ENCODE data around the gene SMCO4. TPM values are rescaled to one million over a fixed set of nuclear protein-coding genes. Genes with fewer than 3 reads are reported as not detected.
"Not testable (repeated sequence)": the region's sequence is repeated elsewhere in the genome, so short reads cannot be mapped to it uniquely, and the experiment has no call there.

The SMCO4 gene, protein sequence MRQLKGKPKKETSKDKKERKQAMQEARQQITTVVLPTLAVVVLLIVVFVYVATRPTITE
- total RNA-seq: 30.0 and 33.7 TPM in 2 replicates

DNA sequence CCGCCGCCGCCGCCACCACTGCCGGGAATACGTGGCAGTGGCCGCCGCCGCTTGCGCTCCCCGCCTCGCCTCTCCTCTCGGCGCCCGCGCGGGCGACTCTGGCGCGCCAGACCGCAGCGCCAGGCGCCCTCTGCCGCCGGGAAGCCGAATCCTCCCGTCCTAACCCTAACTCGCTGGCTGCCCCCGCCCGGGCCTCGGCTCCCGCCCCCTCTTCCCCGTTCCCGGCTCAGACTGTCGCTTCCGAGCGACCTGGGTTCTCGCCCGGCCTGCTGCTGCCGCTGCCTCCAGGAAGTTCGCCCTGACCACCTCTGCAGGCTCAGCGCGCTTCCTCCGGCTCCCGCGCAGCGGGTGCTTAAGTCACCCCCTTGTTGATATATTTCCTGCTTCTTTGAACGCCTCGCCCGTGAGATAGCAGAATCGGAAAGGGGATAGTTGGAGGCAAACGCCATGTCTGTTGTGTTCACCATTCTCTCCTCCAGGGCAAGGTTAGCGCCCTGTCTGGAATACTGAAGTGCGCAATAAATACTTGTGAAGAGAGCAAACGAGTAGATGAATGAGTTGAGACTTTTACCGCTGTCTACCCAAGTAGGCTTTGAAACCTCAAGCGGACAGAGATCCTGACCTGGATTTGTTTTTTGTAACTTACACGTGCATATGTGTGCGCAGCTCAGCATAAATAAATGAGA, at the start of gene SMCO4:
TSS of gene SMCO4 (minus strand) at position 100 of the 686 bp plus-strand sequence. CDS start 64,202 bp downstream, outside the sequence.
- Mint-ChIP-seq H3K4me3 (peak within 1 kb of the TSS; percentile 92), H3K27ac (peak within 1 kb of the TSS; percentile 87), H3K4me1 (peaks cover 30% of the 10 kb centered on the region), H3K9me3 (no peaks in the 10 kb centered on the region), H3K36me3 (ENCODE audit: low read depth) (no peaks in the 10 kb centered on the region), H3K27me3 (peaks cover 3% of the 10 kb centered on the region)
- intact Hi-C loops (cut with micrococcal nuclease): loop anchor here (1.0 to 5.0 kb wide), 4 partner anchors 41 to 347 kb away; partner anchors contain the start of gene SLC36A4
- peak; percentile 92 for DNase-seq

DNA sequence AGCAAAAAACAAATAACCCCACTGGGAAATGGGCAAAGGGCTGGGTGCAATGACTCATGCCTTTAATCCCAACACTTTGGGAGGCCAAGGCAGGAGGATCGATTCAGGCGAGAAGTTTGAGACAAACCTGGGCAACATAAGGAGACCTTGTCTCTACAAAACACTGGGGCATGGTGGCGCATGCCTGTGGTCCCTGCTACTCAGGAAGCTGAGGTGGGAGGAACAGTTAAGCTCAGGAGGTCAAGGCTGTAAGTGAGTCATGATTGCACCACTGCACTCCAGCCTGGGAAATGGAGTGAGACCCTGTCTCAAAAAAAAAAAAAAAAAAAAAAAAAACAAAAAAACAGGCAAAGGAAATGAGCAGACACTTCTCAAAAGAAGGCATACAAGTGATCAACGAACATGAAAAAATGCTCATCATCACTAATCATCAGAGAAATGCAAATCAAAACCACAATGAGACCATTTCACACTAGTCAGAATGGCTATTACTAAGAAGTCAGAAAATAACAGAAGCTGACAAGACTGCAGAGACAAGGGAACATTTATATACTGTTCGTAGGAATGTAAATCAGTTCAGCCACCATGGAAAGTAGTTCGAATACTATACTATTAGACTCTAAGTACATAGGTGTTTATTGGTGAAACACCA, 48.2 kb upstream of the SMCO4 start:
- Mint-ChIP-seq H3K27me3 (peaks cover 5% of the 10 kb centered on the region), H3K27ac (no peak overlapping the region), H3K4me3 (no peak overlapping the region), H3K9me3 (no peaks in the 10 kb centered on the region), H3K4me1 (no peaks in the 10 kb centered on the region), H3K36me3 (ENCODE audit: low read depth) (no peaks in the 10 kb centered on the region)
- intact Hi-C loops (cut with micrococcal nuclease): no loop called here
- no peak for DNase-seq

DNA sequence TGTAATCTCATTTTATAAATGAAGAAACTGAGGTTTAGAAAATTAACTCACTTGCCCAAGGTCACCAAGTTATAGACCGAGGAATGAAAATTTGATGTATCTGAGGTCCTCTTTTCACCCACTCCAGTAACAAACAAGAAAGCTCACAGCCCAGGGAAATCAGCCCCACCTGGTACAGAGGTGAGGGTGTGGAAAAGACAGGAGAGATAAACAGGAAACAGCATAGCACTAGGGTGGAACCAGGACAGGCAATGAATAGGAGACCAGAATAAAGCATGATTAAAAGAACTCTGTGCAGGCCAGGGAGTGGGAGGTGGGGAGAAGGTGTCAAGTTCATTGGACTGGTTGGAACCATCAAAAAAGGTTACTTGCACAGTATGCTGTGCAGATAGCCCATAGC, 46.2 kb upstream of the SMCO4 start:
- Mint-ChIP-seq H3K9me3 (no peaks in the 10 kb centered on the region), H3K36me3 (ENCODE audit: low read depth) (no peaks in the 10 kb centered on the region), H3K27me3 (peaks cover 5% of the 10 kb centered on the region), H3K4me3 (no peak overlapping the region), H3K4me1 (no peaks in the 10 kb centered on the region), H3K27ac (no peak overlapping the region)
- DNase-seq: no peak
- intact Hi-C loops (cut with micrococcal nuclease): no loop called here

DNA sequence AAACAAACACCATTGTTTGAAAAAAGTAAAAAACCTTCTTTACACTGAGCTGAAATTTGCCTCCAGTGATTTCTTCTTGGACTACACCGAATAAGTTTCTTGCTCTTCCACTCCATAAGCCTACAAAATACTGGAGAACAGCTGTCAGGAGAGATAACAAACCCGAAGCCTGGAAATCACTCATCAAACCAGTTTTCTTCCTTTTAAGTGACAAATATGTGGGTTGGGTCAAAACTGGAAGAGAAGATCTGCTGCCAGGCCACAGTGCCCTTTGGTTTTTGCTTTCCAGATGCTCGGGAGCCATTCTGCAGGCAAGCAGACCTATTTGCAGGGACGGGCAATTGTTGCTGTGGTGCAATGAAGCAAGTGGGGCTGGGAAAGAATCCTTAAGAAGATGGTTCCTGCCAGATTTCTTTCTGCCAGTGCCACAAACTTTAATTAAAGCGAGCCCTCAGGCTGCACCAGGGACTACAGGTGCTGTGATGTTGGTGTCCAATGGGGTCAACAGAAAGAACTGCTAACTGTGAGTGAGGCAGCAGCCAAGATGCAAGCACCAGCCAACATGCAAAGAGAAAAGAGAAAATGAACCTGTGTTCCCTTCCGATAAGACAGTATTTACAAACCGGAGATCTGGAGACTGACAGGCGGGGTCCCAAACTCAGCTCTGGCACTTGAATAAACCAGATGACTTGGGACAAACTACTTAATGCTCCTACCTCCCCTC, 44.8 kb upstream of the SMCO4 start:
- no peaks in the 10 kb centered on the region for H3K9me3 Mint-ChIP-seq
- H3K4me3 Mint-ChIP-seq: no peak overlapping the region
- intact Hi-C loops (cut with micrococcal nuclease): no loop called here
- H3K27me3 Mint-ChIP-seq: peaks cover 9% of the 10 kb centered on the region
- H3K27ac Mint-ChIP-seq: no peak overlapping the region
- no peaks in the 10 kb centered on the region for H3K36me3 Mint-ChIP-seq (ENCODE audit: low read depth)
- no peak for DNase-seq
- H3K4me1 Mint-ChIP-seq: no peaks in the 10 kb centered on the region

DNA sequence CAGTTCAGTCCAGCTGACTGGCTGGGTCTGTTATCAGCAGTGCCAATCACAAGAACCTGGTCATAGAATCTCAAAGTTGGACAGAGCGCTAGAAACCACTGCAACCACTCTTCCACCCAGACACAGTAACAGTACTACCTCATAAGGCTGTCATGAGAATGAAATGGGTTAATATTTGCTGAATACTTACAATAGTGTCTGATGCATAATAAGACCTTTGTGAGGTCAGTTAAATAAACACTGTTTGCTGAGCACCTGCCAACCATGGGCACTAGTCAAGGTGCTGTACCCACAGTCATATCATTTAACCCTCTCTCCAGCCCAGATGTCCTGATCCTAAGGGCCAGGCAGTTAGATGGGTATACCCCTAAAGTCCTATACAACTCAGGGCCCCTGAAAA, 44.2 kb upstream of the SMCO4 start:
- H3K4me3 Mint-ChIP-seq; H3K36me3 Mint-ChIP-seq (ENCODE audit: low read depth); H3K27me3 Mint-ChIP-seq; H3K9me3 Mint-ChIP-seq; H3K4me1 Mint-ChIP-seq; intact Hi-C loops (cut with micrococcal nuclease); H3K27ac Mint-ChIP-seq; DNase-seq: not testable (repeated sequence)

DNA sequence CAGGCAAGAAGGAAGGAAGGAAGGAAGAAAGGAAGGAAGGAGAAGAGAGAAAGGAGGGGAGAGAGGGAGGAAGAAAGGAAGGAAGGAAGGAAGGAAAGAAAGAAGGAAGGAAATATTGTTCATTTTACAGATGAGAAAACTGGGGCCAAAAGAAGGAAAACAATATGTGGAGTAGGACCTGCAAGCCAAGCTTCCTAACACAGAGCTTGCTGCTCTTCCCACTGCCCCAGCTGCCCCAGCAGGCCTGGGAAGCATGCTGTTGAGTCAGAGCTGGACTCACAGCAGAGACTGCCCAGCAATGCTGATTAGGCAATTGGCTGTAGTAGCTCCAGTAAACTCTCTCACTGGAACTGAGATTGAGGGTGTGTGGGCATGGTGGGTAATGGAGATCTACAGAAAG, 42.6 kb upstream of the SMCO4 start:
- H3K27me3 Mint-ChIP-seq: peaks cover 6% of the 10 kb centered on the region
- no peaks in the 10 kb centered on the region for H3K4me1 Mint-ChIP-seq
- intact Hi-C loops (cut with micrococcal nuclease): no loop called here
- no peak for DNase-seq
- H3K27ac Mint-ChIP-seq: no peak overlapping the region
- no peaks in the 10 kb centered on the region for H3K9me3 Mint-ChIP-seq
- H3K36me3 Mint-ChIP-seq (ENCODE audit: low read depth): no peaks in the 10 kb centered on the region
- no peak overlapping the region for H3K4me3 Mint-ChIP-seq

DNA sequence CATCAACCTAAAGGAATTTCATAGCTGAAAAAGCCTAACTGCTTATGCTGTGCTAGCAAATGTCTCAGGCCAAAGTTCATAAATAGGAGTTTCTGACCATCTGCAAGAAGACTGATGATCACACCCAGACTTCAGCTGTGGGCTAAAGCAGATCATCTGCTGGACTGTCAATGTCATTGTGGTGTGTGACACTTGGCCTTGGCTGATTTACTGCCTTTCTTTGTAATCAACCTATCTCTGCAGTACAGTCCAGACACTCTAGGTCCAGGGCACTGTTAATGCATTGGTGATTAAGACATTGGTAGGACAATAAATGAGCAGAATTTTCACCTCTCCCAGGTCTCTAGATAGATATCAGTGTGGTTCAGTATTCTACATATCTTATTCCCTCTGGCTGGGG, 40.3 kb upstream of the SMCO4 start:
- H3K4me3 Mint-ChIP-seq: no peak overlapping the region
- no peaks in the 10 kb centered on the region for H3K9me3 Mint-ChIP-seq
- no peak for DNase-seq
- intact Hi-C loops (cut with micrococcal nuclease): no loop called here
- H3K36me3 Mint-ChIP-seq (ENCODE audit: low read depth): no peaks in the 10 kb centered on the region
- peaks cover 2% of the 10 kb centered on the region for H3K4me1 Mint-ChIP-seq
- no peak overlapping the region for H3K27ac Mint-ChIP-seq
- peaks cover 6% of the 10 kb centered on the region for H3K27me3 Mint-ChIP-seq

DNA sequence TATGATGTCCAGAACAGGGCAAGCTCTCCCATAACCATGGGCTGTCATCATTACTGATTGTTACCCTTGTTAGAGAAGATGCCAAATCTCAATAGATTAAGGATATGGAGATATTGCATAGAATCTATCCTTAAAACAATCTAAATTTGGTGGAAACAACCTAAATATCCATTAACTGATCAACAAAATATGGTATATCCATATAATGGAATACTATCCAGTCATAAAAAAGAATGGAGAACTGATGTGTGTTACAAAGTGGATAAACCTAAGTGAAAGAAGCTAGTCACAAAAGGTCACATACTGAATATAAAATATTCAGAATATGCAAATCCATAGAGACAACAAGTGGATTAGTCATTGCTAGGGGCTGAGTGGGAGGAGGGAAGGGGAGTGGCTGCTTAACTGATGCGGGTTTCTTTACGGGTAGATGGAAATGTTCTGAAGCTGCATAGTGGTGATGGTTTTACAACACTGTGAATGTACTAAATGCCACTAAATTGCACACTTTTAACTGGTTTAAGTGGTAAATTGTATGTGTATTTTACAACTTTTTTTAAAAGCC, 36.1 kb upstream of the SMCO4 start:
- no peaks in the 10 kb centered on the region for H3K9me3 Mint-ChIP-seq
- H3K4me3 Mint-ChIP-seq: no peak overlapping the region
- peaks cover 2% of the 10 kb centered on the region for H3K4me1 Mint-ChIP-seq
- intact Hi-C loops (cut with micrococcal nuclease): no loop called here
- no peaks in the 10 kb centered on the region for H3K36me3 Mint-ChIP-seq (ENCODE audit: low read depth)
- no peak for DNase-seq
- peaks cover 10% of the 10 kb centered on the region for H3K27me3 Mint-ChIP-seq
- H3K27ac Mint-ChIP-seq: no peak overlapping the region

DNA sequence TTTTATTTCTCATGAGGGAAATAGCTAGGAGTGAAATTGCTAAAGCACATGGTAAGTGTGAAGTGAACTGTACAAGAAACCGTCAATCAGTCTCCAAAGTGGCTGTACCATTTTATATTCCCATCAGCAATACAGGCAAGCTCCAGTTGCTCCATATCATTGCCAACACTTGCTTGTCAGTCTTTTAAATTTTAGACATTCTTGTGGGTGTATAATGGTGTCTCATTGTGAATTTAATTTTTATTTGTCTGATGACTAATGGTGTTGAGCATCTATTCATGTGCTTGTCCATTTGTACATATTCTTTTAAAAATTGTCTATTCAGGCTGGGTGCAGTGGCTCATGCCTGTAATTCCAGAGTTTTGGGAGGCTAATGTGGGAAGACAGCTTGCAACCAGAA, 34.1 kb upstream of the SMCO4 start:
- no peaks in the 10 kb centered on the region for H3K36me3 Mint-ChIP-seq (ENCODE audit: low read depth)
- H3K27me3 Mint-ChIP-seq: peaks cover 7% of the 10 kb centered on the region
- intact Hi-C loops (cut with micrococcal nuclease): no loop called here
- DNase-seq: no peak
- H3K4me1 Mint-ChIP-seq: peaks cover 2% of the 10 kb centered on the region
- H3K9me3 Mint-ChIP-seq: no peaks in the 10 kb centered on the region
- H3K4me3 Mint-ChIP-seq: no peak overlapping the region
- no peak overlapping the region for H3K27ac Mint-ChIP-seq

DNA sequence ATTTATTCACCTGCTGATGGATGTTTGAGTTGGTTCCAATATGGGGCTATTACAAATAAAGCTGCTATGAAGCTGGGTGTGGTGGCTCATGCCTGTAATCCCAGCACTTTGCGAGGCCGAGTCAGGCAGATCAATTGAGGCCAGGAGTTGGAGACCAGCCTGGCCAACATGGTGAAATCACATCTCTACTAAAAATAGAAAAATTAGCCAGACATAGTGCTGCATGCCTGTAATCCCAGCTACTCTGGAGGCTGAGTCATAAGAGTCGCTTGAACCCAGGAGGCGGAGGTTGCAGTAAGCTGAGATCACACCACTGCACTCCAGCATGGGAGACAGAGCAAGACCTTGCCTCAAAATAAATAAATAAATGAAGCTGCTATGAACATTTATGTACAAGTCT, 33.7 kb upstream of the SMCO4 start:
- H3K4me1 Mint-ChIP-seq; H3K9me3 Mint-ChIP-seq; DNase-seq; H3K27ac Mint-ChIP-seq; H3K4me3 Mint-ChIP-seq; intact Hi-C loops (cut with micrococcal nuclease); H3K27me3 Mint-ChIP-seq; H3K36me3 Mint-ChIP-seq (ENCODE audit: low read depth): not testable (repeated sequence)

DNA sequence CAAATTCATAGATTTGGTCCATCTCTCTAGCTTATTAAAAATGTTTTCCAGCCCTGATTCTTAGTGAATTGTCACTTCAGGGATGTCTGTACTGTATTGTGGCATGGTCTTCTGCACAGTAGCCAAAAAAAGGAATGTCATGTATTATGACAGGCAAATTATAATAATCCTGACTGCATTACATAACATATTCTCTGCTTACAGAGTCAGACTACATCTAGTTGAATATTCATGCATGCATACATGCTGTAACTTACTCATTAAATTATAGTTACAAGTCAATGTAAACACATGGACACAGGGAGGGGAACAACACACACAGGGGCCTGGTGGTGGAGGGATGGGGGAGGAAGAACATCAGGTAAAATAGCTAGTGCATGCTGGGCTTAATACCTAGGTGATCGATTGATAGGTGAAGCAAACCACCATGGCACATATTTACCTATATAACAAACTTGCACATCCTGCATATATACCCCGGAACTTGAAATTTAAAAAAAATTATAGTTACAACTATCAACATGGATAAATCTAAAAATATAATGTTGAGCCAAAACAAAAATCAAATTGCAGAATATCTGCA, 31.5 kb upstream of the SMCO4 start:
- intact Hi-C loops (cut with micrococcal nuclease): no loop called here
- Mint-ChIP-seq H3K9me3 (no peaks in the 10 kb centered on the region), H3K27ac (no peak overlapping the region), H3K36me3 (ENCODE audit: low read depth) (no peaks in the 10 kb centered on the region), H3K4me1 (peaks cover 2% of the 10 kb centered on the region), H3K4me3 (no peak overlapping the region), H3K27me3 (peaks cover 7% of the 10 kb centered on the region)
- DNase-seq: no peak

DNA sequence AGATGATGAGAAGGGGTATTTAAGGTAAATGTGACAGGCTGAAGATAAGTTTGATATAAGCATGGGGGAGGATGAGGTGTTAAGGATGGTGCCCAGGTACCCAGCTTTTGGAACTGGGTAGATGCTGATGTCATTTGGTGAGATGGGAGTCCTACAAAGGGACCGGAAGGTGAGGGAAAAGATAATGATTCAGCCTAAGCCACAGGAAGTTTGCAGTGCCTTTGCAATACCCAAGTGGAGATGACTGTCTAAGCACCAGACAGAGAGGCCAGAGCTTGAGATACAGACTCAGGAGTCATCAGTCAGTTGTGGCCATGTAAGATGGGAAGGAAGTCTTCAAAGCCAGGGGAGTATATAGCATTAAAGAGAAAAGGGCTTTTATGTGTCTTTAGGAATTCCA, 30.0 kb upstream of the SMCO4 start:
- intact Hi-C loops (cut with micrococcal nuclease): no loop called here
- Mint-ChIP-seq H3K36me3 (ENCODE audit: low read depth) (no peaks in the 10 kb centered on the region), H3K4me3 (no peak overlapping the region), H3K27me3 (peaks cover 7% of the 10 kb centered on the region), H3K4me1 (no peaks in the 10 kb centered on the region), H3K9me3 (no peaks in the 10 kb centered on the region), H3K27ac (no peak overlapping the region)
- no peak for DNase-seq

DNA sequence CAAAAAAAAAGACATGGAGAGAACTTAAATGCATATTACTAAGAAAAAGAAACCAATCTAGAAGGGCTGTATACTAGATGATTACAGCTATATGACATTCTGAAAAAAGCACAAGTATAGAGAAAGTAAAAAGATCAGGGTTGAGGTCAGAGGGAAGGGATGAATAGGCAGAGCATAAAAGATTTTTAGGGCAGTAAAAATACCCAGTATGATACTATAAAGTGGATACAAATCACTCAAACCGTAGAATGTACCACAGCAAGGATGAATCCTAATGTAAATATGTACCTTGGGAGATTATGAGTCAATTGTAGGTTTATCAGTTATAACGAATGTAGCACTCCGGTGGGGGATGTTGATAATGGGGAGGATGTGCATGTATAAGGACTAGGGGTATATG, 29.4 kb upstream of the SMCO4 start:
- intact Hi-C loops (cut with micrococcal nuclease): no loop called here
- Mint-ChIP-seq H3K4me1 (no peaks in the 10 kb centered on the region), H3K27me3 (peaks cover 5% of the 10 kb centered on the region), H3K27ac (no peak overlapping the region), H3K36me3 (ENCODE audit: low read depth) (no peaks in the 10 kb centered on the region), H3K9me3 (no peaks in the 10 kb centered on the region), H3K4me3 (no peak overlapping the region)
- DNase-seq: no peak

DNA sequence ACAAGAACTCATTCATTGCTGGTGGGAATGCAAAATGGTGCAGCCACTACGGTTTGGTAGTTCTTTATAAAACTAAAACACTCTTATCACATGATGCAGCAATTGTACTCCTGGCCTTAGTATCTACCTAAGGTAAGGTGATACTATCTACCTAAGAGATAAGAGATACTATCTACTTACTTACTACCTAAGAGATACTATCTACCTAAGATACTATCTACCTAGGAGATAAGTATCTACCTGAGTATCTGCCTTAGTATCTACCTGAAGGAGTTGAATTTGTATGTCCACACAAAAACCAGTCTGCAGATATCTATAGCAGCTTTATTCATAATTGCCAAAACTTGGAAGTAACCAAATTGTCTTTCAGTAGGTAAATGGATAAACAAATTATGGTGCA, 29.0 kb upstream of the SMCO4 start:
- Mint-ChIP-seq H3K4me1 (no peaks in the 10 kb centered on the region), H3K4me3 (no peak overlapping the region), H3K9me3 (no peaks in the 10 kb centered on the region), H3K36me3 (ENCODE audit: low read depth) (no peaks in the 10 kb centered on the region), H3K27me3 (peaks cover 5% of the 10 kb centered on the region), H3K27ac (no peak overlapping the region)
- DNase-seq: no peak
- intact Hi-C loops (cut with micrococcal nuclease): no loop called here

Data from activated CD4-positive, alpha-beta T cell treated with anti-CD3 and anti-CD28 coated beads, Interleukin-2, amount 10 ng/mL, durations not matched to agents 24 days and 14 days (primary cell).